Measurements from ENCODE around the gene BCL7B. TPM values are rescaled to one million over a fixed set of nuclear protein-coding genes. Genes with fewer than 3 reads are reported as not detected.

Gene BCL7B
- total RNA-seq, 3 donors from 2014 or later, result 59.3 to 112 (median 62.0) TPM

GRCh38 chr7:73522105-73522872 is 35.2 kb downstream of the BCL7B start, which contains the start of gene BAZ1B:
Gene BAZ1B, minus strand, starts transcription at chr7:73522293. Its CDS starts 360 bp downstream, at chr7:73521933.
- Histone ChIP-seq H3K4me3 (peak within 1 kb of the TSS; percentile 80), H3K9me3 (no peaks in the 10 kb centered on the region), H3K4me1 (ENCODE audit: low read depth) (peaks cover 29% of the 10 kb centered on the region), H3K36me3 (ENCODE audit: low read depth) (no peaks in the 10 kb centered on the region)
- peak; percentile 19 for TF ChIP-seq CTCF (IDR thresholded peaks at IDR 0.05)
- intact Hi-C loops (cut with DNase I, micrococcal nuclease), result no loop called here
- peak; percentile 97 to 99 (median 98) for DNase-seq
- peak; percentile 97 for ATAC-seq

GRCh38 chr7:73521636-73522104 is 35.8 kb downstream of the BCL7B start:
- peak in 1 of 3 donors; percentile 70 for DNase-seq
- peak; percentile 77 for ATAC-seq
- intact Hi-C loops (cut with DNase I, micrococcal nuclease), result no loop called here
- Histone ChIP-seq H3K4me1 (ENCODE audit: low read depth) (peaks cover 29% of the 10 kb centered on the region), H3K4me3 (peak overlapping the region; percentile 80), H3K9me3 (no peaks in the 10 kb centered on the region), H3K36me3 (ENCODE audit: low read depth) (no peaks in the 10 kb centered on the region)
- no peak for TF ChIP-seq CTCF (IDR thresholded peaks at IDR 0.05)

- no peak for DNase-seq
- Histone ChIP-seq H3K4me1 (ENCODE audit: low read depth) (peaks cover 29% of the 10 kb centered on the region), H3K4me3 (peak overlapping the region; percentile 80), H3K36me3 (ENCODE audit: low read depth) (no peaks in the 10 kb centered on the region), H3K9me3 (no peaks in the 10 kb centered on the region)
- no peak for TF ChIP-seq CTCF (IDR thresholded peaks at IDR 0.05)
- intact Hi-C loops (cut with DNase I, micrococcal nuclease), result no loop called here
- ATAC-seq, result no peak
These were observed 36.5 kb downstream of the BCL7B start for GRCh38 chr7:73520673-73521635.

- TF ChIP-seq CTCF (IDR thresholded peaks at IDR 0.05), result no peak
- DNase-seq (peak in 2 of 3 donors; percentile 28 to 35), ATAC-seq (no peak)
- intact Hi-C loops (cut with DNase I, micrococcal nuclease), result no loop called here
- Histone ChIP-seq H3K9me3 (no peaks in the 10 kb centered on the region), H3K4me3 (no peak overlapping the region), H3K4me1 (ENCODE audit: low read depth) (peaks cover 29% of the 10 kb centered on the region), H3K36me3 (ENCODE audit: low read depth) (no peaks in the 10 kb centered on the region)
These were observed 37.4 kb downstream of the BCL7B start for GRCh38 chr7:73519867-73520672.

GRCh38 chr7:73518470-73518869 is 39.0 kb downstream of the BCL7B start:
- no peak for DNase-seq
- Histone ChIP-seq H3K9me3 (no peaks in the 10 kb centered on the region), H3K4me3 (no peak overlapping the region), H3K36me3 (ENCODE audit: low read depth) (no peaks in the 10 kb centered on the region), H3K4me1 (ENCODE audit: low read depth) (peaks cover 29% of the 10 kb centered on the region)
- no peak for TF ChIP-seq CTCF (IDR thresholded peaks at IDR 0.05)
- ATAC-seq, result no peak
- intact Hi-C loops (cut with DNase I, micrococcal nuclease), result no loop called here
